Measurements from ENCODE around the gene DHDH.
"Not testable (repeated sequence)": the region's sequence is repeated elsewhere in the genome, so short reads cannot be mapped to it uniquely, and the experiment has no call there.

DHDH gene

DNA sequence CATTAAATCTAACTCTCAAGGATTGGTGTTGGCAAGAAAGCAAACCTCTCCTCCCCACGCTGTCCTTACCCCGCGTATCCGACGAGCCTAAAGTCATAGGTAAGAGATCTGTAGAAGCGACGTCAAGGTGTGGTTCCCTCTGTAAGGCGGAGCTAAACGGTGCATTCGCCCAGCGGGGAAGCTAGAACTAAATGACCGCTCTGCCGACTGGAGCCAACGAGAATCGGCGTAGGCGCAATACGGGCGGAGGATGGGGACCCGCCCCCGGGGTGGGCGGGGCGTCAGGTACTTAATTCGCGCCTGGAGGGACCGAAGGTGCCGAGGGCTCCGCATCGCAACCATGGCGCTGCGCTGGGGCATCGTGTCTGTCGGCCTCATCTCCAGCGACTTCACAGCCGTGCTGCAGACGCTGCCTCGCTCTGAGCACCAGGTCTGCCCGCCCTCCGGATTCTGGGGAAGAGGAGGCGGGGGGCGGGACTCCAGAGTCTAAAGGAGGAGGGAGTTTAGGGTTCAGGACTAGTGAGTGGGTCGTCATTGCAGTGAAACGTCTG lies at the start of gene DHDH:
DHDH (plus strand) TSS at position 318 of the 551 bp plus-strand sequence; CDS start at position 341, 23 bp downstream.
- peak in 9 of 14 donors; percentile 4 to 78 (median 26) for DNase-seq

DNA sequence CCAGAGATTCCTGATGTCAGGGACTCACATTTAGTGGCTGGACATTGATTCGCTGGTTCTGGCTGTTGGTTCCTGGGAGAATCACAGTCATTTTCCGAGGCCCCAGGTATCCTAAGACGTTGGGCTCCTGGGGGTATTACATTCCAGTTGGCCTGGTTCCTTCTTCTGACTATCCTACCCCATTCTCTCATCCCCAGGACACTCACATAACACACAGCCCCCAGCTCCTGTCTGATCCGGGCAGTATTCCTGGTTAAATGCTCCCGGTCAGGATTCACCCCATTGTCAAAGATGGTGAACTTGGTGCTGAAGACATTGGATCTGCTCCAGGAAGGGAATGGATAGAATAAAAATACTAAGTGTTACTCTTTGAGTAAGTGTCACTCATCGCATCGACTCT lies 49.8 kb upstream of the DHDH start:
- DNase-seq = no peak

DNA sequence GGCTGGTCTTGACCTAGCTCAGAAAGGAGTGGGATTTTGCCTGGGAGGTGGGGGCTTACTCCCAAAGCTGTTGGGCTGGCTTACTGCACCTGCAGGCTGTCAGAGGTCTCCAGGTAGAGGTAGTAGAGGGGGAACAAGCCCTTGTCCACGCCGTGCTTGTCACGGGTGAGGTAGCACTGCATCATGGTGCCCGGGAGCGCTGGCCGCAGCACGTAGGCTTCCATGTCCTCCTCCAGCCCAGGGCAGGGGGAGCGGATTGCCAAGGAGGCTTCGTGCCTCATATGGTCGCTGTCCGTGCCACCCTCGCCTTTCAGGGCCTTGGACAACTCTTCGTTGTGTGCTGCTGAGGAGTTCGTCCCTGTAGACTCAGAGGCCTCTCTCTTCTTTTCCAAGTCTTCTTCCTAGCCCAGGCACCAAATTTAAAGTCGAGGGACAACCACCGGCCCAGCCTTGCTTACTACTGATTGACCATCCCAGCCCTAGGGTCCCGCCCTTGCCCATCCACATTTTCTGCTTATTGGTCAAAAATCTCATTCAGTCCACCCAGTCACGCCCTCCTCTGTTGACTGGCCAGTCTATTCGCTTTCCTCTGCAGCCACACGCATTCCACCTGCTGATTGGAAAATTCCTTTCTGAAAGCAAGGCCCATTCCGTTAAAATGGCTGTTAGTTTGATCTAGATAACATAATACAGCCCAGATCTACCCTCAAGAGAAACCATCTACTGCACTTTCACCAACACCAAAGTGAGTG lies 45.5 kb upstream of the DHDH start:
- no peak for DNase-seq

DNA sequence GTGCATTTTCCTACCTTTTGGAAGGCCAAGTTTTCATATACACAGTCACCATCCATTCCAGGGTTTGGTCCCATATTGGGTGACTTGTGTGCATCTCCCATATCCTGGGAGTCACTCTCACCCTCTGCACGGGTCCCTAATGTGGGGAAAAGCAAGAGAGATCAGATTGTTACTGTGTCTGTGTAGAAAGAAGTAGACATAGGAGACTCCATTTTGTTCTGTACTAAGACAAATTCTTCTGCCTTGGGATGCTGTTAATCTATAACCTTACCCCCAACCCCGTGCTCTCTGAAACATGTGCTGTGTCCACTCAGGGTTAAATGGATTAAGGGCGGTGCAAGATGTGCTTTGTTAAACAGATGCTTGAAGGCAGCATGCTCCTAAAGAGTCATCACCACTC lies 44.0 kb upstream of the DHDH start:
- not testable (repeated sequence) for DNase-seq

DNA sequence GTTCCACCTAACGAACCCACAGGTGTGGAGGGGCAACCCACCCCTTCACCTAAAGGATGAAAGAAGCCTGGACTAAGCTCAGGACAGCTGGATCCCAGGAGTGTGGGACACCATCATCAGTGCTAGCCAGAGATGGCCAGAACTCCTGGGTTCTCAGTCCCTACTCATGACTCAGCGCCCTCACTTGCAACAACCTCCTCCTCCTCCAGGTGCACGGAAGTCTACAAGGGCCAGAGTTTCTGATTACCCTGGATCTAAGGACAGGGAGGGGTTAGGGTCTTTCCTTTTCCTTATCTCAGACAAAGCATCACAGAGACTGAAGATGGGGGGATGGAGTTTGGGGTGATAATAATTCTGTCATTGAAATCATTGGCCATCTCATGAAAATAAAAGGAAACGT lies 42.9 kb upstream of the DHDH start:
- DNase-seq = no peak

DNA sequence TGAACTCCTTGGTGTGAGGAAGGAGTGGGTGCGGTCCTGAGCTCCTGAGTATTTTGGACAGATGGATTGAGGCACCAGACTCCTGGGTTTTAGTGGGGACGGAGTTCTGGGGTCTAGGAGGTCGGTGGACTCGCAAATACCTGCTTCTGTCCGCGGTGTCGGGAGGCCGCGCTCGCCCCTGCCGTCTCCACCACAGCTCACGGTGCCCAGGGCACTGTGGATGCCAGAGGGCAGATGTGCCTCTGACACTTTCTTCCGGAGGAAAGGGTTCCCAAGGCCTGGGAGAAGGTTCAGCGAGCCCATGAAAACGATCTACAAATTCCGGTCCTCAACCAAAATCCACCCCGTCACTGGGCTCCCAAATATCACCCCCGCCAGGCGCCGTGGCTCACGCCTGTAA lies 38.3 kb upstream of the DHDH start:
- DNase-seq = no peak

DNA sequence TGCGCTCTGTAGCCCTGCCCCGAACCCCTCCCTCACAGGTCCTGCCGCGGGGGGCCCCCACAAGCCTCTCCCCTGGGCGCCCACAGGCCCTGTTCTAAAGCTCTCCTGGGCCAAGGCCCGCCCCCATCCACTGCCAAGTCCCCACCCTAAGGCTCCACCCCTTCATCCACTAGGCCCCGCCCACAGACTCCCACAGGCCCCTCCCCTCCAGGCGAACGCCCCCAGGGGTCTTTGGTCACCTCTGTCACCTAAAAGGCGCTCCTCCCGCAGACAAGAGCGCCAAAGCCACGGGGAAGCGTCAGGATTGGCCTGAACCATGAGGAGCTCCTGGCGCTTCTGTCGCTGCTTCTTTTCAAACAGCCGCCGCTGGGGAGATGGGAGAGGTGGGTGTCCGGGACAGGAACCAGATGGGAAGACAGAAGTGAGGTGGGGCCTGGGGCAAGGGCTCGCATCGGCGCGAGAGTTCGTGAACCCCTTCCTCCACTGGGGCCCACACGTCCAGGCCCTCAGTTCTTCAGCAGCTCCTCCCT lies 37.2 kb upstream of the DHDH start:
- peak in 7 of 14 donors; percentile 5 to 36 (median 22) for DNase-seq

DNA sequence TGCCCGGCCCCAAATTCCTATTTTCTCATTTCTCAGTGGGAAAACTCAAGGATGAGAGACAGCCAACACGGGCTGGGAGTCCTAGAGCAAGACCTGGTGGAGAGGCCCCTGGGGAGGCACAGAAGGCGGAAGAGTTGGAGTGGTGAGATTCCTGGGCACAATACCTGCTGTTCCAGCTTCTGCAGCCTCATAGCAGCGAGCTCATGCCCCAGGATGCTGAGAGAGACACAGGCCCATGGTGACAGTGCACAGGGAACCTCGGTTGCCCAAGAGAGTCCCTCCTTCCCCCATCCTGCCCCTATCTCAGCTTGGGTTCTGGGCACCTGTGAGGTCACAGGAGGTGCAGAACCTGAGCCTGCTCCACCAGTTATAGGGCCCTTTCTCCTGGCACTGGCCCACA lies 36.3 kb upstream of the DHDH start:
- no peak for DNase-seq

DNA sequence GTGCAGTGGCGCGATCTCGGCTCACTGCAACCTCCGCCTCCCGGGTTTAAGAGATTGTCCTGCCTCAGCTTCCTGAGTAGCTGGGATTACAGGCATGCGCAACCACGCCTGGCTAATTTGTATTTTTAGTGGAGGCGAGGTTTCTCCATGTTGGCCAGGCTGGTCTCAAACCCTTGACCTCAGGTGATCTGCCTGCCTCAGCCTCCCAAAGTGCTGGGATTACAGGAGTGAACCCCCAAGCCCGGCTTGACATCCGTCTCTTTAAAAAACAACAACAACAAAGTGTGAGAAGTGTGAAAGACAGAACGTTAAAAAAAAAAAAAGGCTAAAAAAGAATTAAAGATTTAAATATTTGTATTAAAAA lies 34.1 kb upstream of the DHDH start:
- not testable (repeated sequence) for DNase-seq

DNA sequence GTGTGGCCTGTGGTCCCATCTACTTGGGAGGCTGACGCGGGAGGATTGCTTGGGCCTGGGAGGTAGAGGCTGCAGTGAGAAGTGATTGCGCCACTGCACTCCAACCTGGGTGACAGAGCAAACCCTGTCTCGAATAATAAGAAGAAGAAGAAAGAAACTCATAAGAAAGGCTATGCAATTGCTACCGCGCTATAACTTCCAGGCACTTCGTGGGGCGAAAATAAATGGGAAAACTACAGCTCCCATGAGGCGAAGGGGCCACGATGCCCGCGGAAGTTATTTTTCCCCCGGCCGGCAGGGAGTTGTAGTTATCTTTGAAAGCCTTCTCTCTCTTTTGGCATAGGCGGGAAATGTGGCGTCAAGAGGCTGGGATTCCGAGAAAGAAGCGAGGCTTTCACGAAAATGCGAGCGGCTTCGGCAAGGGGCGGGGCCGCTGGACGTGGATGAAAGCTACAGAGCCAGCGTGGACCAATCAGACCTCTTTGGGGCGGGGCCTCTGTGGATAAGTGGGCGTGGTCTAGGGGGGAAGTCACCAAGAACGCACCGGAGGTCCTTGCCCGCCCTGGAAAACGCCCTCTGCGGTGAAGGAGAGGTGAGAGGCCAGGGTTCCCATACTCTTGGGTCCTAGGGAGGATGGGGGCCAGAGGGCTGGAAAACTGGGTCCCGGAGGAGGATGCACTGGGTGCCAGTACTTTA lies 33.6 kb upstream of the DHDH start, which contains the start of gene NUCB1:
NUCB1 (plus strand) TSS at position 532 of the 696 bp plus-strand sequence. CDS start 485 bp downstream, outside the sequence.
- DNase-seq = peak; percentile 73 to 99 (median 96)

DNA sequence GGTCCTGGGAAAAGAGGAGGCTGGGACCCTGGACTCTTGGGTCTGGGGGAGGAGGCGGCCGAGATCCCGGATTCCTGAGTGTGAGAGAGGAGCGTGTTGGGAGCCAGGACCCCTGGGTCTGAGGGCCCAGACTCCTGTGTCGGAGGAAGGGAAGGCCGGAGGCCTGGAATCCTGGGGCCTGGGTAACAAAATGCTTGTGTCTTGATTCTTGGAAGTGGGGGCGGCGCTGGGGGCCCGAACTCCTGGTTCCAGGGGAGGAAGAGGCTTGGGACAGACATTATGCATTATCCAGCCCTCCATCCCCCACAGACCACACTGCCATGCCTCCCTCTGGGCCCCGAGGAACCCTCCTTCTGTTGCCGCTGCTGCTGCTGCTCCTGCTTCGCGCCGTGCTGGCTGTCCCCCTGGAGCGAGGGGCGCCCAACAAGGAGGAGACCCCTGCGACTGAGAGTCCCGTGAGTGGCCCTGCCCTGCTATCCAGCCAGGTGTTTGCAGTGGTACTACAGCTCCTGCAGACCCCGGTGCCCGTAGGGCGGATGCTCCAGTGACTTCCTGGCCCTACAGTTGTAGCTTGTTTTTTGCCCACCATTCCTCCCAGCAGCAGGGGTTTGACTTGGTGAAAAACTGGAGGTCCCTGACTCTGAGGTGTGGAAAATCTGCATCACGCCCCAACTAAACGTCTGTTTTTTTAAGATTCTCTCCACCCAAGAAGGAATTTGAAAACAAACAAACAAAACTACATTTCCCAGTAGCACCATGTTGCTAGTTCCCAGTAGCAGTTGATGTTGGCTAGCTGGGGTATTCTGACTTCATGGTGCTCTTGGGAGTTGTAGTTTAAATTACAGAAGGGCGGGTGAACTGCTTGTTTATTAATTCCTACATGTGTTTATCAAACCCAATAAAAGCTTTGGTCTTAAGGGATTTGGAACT lies 32.8 kb upstream of the DHDH start:
- peak in 8 of 14 donors; percentile 2 to 41 (median 34) for DNase-seq

DNA sequence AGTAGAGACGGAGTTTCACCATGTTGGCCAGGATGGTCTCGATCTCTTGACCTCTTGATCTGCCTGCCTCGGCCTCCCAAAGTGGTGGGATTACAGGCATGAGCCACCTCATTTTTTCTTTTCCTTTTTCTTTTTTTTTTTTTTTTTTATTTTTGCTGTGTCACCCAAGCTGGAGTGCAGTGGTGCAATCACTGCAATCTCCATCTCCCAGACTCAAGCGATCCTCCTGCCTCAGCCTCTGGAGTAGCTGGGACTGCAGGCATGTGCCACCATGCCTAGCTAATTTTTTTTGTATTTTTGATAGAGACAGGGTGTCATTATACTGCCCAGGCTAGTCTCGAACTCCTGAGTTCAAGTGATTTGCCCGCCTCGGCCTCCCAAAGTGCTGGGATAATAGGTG lies 31.2 kb upstream of the DHDH start:
- DNase-seq = not testable (repeated sequence)

DNA sequence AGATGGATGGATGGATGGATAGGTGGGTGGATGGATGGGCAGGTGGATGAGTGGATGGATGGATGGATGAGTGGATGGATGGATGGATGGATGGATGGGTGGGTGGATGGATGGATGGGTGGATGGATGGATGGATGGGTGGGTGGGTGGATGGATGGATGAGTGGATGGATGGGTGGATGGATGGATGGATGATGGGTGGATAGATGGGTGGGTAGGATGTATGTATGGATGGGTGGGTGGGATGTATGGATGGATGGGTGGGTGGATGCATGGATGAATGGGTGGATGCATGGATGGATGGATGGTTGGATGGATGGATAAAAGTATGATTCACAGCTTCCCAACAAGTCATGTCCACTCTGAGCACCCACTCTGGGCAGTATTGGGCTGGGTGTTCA lies 29.7 kb upstream of the DHDH start:
- not testable (repeated sequence) for DNase-seq

DNA sequence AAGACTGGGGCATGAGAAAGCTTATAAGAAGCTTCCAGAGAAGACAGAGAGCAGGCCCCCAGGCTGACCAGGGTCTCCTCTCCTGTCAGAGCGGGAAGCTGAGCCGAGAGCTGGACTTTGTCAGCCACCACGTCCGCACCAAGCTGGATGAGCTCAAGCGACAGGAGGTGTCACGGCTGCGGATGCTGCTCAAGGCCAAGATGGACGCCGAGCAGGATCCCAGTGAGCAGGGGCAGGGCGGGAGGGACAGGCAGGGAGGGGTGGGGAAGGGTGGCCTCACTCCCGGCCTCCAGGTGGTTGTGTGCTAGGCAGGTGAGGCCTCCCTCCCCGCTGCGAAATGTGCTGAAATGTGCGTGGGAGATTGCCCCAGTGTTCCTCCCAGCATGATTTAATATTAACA lies 27.8 kb upstream of the DHDH start:
- DNase-seq = no peak

DNA sequence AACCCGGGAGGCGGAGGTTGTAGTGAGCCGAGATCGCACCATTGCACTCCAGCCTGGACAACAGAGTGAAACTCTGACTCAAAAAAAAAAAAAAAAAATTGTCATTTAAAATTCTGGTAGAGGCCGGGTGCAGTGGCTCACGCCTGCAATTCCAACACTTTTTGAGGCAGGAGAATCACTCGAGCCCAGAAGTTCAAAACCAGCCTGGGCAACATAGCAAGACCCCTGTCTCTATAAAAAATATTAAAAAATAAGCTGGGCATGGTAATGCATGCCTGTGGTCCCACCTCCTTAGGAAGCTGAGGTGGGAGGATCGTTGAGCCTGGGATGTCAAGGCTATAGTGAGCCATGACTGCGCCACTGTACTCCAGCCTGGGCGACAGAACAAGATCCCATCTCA lies 27.2 kb upstream of the DHDH start:
- no peak for DNase-seq

DNA sequence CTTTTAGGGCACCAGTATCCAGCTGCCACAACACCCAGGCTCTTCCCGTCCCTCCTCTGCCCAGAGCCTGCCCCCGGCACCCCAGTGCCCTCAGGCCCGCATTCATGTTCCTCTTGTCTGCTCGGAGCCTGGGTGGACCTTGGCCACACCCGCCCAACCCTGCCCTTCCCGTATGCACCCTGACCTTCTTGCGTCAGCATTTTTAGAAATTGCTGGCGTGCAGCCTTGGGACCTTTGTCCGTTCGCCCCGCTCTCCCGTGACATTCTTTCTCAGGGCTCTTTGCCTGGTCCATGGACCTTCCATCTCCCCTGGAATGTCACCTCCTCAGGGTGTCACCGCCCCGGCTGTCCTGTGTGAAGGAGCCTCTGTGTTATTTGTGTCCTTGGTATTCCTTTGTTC lies 25.8 kb upstream of the DHDH start:
- DNase-seq = no peak

DNA sequence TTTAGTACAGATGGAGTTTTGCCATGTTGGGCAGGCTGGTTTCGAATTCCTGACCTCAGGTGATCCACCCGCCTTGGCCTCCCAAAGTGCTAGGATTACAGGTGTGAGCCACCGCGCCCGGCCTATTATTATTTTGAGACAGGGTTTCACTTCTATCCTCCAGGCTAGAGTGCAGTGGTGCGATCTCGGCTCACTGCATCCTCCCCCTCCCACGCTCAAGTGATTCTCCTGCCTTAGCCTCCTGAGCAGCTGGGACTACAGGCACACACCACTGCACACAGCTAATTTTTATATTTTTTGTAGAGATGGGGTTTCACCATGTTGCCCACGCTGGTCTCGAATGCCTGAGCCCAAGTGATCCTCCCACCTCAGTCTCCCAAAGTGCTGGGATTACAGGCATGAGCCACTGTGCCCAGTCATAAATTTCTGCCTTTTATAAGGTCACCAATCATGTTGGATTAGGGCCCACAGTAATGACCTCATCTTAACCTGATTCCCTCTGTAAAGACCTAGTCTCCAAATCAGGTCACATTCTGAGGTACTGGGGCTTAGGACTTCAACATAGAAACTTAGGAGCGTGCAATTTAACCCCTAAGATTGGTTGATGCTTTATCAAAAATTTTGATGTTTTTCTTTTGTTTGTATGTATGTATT lies 23.9 kb upstream of the DHDH start:
- not testable (repeated sequence) for DNase-seq

DNA sequence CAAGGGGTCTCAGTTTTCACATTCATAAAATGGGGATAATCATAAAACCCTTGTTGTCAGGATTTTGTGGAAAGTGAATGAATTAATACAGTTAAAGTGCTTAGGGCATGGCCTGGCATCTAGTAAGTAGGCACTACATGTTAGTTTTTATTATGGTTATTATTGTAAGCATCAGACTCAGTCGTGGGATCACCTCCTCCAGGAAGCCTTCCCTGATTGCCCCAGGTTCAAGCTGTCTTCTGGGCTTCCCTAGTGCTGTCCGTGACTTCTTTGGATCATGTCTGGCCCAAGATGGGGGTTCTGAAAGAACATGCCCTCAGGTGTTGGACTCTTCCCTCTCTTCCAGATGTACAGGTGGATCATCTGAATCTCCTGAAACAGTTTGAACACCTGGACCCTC lies 22.7 kb upstream of the DHDH start:
- DNase-seq = no peak

DNA sequence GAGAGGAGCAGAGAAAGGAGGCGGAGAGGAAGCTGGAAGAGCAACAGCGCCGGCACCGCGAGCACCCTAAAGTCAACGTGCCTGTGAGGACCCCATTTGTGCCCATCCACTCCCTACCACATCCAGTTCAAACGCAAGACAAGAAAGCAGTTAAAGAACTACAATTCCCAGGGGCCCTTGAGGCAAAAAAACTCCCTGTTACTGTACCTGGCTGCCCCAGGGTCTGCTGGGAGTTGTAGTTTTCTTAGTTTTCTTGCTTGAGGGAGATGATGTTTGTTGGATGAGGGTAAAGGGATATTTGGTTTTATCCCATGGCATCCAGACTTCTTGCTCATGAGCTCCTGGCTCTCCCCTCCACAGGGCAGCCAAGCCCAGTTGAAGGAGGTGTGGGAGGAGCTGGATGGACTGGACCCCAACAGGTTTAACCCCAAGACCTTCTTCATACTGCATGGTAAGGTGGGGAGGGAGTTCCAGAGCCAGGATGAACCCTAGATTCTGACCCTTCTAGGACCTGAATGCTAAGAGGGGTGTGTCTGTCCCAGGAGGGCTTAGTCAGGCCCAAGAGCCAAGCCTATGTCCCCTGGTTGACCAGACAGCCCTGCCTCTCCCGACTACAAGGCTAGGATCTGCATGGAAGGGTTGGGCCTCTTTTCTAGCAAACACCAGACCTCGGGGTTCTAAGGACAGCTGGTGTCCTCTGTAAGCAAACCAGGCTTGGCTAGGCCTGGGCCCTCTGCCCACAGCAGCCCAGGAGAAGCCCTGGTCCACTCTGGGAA lies 20.2 kb upstream of the DHDH start:
- no peak for DNase-seq

DNA sequence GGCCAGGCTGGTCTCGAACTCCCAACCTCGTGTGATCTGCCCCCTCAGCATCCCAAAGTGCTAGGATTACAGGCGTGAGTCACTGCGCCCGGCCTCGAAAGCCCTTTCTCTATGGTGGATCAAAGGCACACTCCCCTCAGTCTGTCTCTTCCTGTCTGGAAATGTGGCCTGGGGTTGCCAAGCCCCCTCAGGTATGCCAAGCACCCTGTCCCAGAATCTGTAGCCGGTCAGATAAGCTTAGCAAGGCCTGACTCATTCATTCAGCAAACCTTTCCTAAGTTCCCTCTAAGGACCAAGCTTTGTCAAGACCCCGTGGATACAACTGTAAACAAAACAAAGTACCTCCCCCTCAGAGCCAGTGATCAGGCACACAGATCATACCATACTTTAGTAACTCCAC lies 19.3 kb upstream of the DHDH start:
- no peak for DNase-seq

DNA sequence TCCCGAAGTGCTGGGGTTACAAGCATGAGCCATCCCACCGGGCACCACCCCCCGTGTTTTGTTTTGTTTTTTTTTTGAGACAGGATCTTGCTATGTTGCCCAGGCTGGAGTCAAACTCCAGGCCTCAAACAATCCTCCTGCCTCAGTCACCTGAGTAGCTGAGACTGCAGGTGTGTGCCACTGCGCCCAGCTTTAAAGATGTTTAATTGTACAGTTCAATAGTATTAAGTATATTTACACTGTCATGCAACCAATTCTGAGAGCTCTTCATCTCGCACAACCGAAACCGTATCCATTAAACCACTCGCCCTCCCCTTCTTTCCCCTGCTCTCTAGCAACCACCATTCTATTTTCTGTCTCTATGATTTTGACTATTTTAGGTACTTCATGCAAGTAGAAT lies 17.7 kb upstream of the DHDH start:
- DNase-seq = no peak

All from C1 segment of cervical spinal cord (tissue), 14 donors.